Adrenal gland (tissue), 12 donors: Measurements from ENCODE around the gene REXO1. TPM values are rescaled to one million over a fixed set of nuclear protein-coding genes. Genes with fewer than 3 reads are reported as not detected.
A peak's percentile ranks its signal among the peaks of the same experiment; 100 is the strongest.

Source experiments
- DNase-seq, 7 donors: peaks; one replicate each; pipeline ENCODE4 v3.0.0-alpha.2; 2019 to 2020
- H3K27ac ChIP-seq, 5 donors: fragments of 200-600 bp; sonication (generic) in 4 of 5; 1 replicate in 3 of 5; 2 replicates in 2 of 5; pipeline versions ENCODE4 v1.5.1 to v1.8.0; 2016 to 2020; ENCODE audit warnings: mild to moderate bottlenecking in 1 of 5
- H3K27me3 ChIP-seq: fragments of 200-600 bp; 2 replicates; pipeline ENCODE4 v1.8.0; 2021
- H3K36me3 ChIP-seq, 2 donors: fragments of 200-600 bp; replicated peaks in 1 of 2; 1 replicate in 1 of 2; 2 replicates in 1 of 2; pipeline versions ENCODE4 v1.5.1 to v1.8.0; 2018 to 2022
- H3K4me1 ChIP-seq, 2 donors: fragments of 200-600 bp; replicated peaks in 1 of 2; 1 replicate in 1 of 2; 2 replicates in 1 of 2; pipeline versions ENCODE4 v1.5.1 to v1.8.0; 2018 to 2021
- H3K4me3 ChIP-seq, 4 donors: fragments of 200-600 bp; sonication (generic) in 3 of 4; one replicate each; pipeline ENCODE4 v1.5.1; 2016 to 2018
- H3K9me3 ChIP-seq, 3 donors: fragments of 200-600 bp; sonication (generic) in 1 of 3; replicated peaks in 1 of 3; 1 replicate in 2 of 3; 2 replicates in 1 of 3; pipeline versions ENCODE4 v1.5.1 to v1.8.0; 2016 to 2021
- POLR2A ChIP-seq, 2 donors: fragments of 450-650 bp; IDR thresholded peaks; one replicate each; pipeline ENCODE4 v1.6.1; 2017; ENCODE audit warnings: antibody characterized with exemption in 2 of 2, mild to moderate bottlenecking in 2 of 2, moderate library complexity in 1 of 2
- WGBS, 4 donors: extraction: QIAGEN DNeasy Blood & Tissue Kit in 2 of 4; methylation state at CpG; one replicate each; pipeline versions ENCODE4 v1.1.5 to v1.1.7; 2013 to 2017; 5-methylcytosine and 5-hydroxymethylcytosine counted together
- intact Hi-C, 2 donors: fragments of 100-400 bp; cut with DNase I; formaldehyde crosslinking; loops; one replicate each; pipeline versions ENCODE4 v1.14.1 to v1.15.0; 2022 to 2023
- microRNA counts, 2 donors: library from miRNA; unstranded; fragments of <30 nt; microRNA quantifications; one replicate each; lab custom pipeline; 2016
- microRNA-seq, 3 donors: library from miRNA; unstranded; fragments of <30 nt; microRNA quantifications; one replicate each; pipeline ENCODE4, GENCODE V29; 2017 to 2020
- polyA plus RNA-seq, 3 donors: library from polyadenylated mRNA; stranded (reverse); fragments of 200-250 nt in 2 of 3; fragments of 350-450 nt in 1 of 3; fragmentation: Illumina TruSeq in 1 of 3; extraction: RNeasy Lipid Tissue Mini Kit (QIAGEN cat#74804) in 1 of 3; gene quantifications; one replicate each; pipeline ENCODE4 v1.2.3, GENCODE V29; 2013 to 2014
- total RNA-seq, 9 donors: library from RNA; depleted of rRNA in 4 of 9; stranded (reverse); fragments of >200 nt in 4 of 9; fragments of 120-200 nt in 1 of 9; fragmentation: NEBNext Ultra II Directional in 1 of 9; extraction: Animal tissue kit (Norgen Biotek cat#: 25700) in 1 of 9; gene quantifications; one replicate each; pipeline versions ENCODE4 v1.1.0 to v1.2.4, GENCODE V29; 2013 to 2023
- TF ChIP-seq, protein P1 (sequence below), 6 experiments: fragments of 450-650 bp in 4 of 6; fragments of 200-600 bp in 2 of 6; sonication (generic) in 1 of 6; IDR thresholded peaks; 1 replicate in 5 of 6; 2 replicates in 1 of 6; pipeline versions ENCODE4 v1.5.1 to v1.8.0; 2016 to 2021; ENCODE audit warnings: antibody characterized with exemption in 6 of 6, mild to moderate bottlenecking in 2 of 6, moderate library complexity in 1 of 6
- donor health status: healthy with polysubstance abuse.
- donor health status: Bipolar disorder and iron deficiency.
- donor health status: DM: yes; HTN: yes; CAD: no.
- donor health status: DM: no; HTN: no; CAD: no.
- donor health status: DM: no; HTN: no; CAD: no.
- donor health status: DM: yes; HTN: yes; CAD: no.

REXO1 gene
- total and polyA plus RNA-seq, 12 donors = 9.3 to 155 (median 44.5) TPM

DNA sequence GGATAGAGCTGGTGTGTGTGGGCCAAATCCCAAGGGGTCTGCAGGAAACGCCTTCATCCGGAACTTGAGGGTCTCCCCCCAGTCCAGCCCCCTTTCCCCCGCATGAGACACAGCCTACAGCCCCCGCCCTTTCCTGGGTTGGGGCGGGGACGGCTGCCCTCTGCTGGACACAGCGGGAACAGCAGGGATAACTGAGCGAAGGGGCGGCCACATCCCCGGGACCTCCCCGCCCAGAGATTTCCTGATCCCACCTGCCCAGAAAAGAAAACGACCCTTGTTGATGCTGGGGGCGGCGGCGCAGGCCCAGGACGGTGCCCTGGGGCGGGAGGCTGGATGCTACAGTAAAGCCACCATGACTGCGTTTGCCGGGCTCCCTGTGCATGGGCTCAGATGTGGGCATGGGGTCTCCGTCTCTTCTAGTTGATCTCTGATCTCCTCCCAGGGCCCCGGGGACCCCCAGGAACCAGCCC, 80.8 kb downstream of the REXO1 start:
- intact Hi-C loops = loop anchor here (5.0 kb wide), 2 partner anchors 95 to 220 kb away; no protein-coding TSS in a partner anchor
- Histone ChIP-seq H3K4me1 (no peaks in the 10 kb centered on the region), H3K27ac (no peak overlapping the region), H3K9me3 (no peaks in the 10 kb centered on the region), H3K27me3 (peaks cover 69% of the 10 kb centered on the region), H3K4me3 (no peak overlapping the region), H3K36me3 (no peaks in the 10 kb centered on the region)
- peak in 5 of 7 donors; percentile 28 to 56 (median 45) for DNase-seq
- TF ChIP-seq, protein P1, sequence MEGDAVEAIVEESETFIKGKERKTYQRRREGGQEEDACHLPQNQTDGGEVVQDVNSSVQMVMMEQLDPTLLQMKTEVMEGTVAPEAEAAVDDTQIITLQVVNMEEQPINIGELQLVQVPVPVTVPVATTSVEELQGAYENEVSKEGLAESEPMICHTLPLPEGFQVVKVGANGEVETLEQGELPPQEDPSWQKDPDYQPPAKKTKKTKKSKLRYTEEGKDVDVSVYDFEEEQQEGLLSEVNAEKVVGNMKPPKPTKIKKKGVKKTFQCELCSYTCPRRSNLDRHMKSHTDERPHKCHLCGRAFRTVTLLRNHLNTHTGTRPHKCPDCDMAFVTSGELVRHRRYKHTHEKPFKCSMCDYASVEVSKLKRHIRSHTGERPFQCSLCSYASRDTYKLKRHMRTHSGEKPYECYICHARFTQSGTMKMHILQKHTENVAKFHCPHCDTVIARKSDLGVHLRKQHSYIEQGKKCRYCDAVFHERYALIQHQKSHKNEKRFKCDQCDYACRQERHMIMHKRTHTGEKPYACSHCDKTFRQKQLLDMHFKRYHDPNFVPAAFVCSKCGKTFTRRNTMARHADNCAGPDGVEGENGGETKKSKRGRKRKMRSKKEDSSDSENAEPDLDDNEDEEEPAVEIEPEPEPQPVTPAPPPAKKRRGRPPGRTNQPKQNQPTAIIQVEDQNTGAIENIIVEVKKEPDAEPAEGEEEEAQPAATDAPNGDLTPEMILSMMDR (IDR thresholded peaks at IDR 0.05) = peak; percentile 75 to 98 (median 90)
- TF ChIP-seq POLR2A (IDR thresholded peaks at IDR 0.05) = no peak
- WGBS, 4 donors = 2 to 40% (median 8%) methylated on average over 3 to 21 of the region's 21 CpGs

DNA sequence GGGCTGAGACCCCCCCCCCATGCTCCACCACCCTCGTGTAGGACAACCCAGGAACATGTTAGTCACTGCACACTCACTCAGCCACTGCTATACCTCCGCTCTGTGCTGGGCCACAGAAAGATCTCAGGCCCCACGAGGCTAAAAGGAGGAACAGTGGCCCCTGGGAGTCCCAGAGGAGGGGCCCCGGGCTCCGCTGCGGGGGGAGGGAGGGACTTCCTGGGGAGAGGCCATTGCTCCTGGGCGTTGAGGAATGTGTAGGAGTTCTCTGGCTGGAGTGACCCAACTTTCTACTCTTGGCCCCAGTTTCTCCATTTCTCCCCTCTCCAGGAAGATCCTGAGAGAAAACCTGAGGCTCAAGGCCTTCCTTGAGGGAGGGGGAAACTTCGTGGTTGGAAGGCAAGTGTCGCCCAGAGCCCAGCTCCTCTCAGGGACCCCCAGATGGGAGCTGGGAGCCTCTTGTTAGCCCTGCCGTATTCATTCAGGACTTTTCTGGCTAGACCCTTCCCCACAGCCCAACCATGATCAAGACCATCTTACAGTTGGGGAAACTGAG, 81.4 kb downstream of the REXO1 start:
- H3K27me3 ChIP-seq = peaks cover 75% of the 10 kb centered on the region
- H3K36me3 ChIP-seq = no peaks in the 10 kb centered on the region
- H3K9me3 ChIP-seq = no peaks in the 10 kb centered on the region
- no peak for TF ChIP-seq POLR2A (IDR thresholded peaks at IDR 0.05)
- no peak for DNase-seq
- H3K27ac ChIP-seq = no peak overlapping the region
- intact Hi-C loops = loop anchor here (5.0 kb wide), 2 partner anchors 95 to 220 kb away; no protein-coding TSS in a partner anchor
- H3K4me1 ChIP-seq = no peaks in the 10 kb centered on the region
- WGBS, 4 donors = 15 to 18% (median 16%) methylated on average over 8 to 10 of the region's 10 CpGs; no CpG with 5 or more reads in 1 of the 4 donors
- no peak overlapping the region for H3K4me3 ChIP-seq

DNA sequence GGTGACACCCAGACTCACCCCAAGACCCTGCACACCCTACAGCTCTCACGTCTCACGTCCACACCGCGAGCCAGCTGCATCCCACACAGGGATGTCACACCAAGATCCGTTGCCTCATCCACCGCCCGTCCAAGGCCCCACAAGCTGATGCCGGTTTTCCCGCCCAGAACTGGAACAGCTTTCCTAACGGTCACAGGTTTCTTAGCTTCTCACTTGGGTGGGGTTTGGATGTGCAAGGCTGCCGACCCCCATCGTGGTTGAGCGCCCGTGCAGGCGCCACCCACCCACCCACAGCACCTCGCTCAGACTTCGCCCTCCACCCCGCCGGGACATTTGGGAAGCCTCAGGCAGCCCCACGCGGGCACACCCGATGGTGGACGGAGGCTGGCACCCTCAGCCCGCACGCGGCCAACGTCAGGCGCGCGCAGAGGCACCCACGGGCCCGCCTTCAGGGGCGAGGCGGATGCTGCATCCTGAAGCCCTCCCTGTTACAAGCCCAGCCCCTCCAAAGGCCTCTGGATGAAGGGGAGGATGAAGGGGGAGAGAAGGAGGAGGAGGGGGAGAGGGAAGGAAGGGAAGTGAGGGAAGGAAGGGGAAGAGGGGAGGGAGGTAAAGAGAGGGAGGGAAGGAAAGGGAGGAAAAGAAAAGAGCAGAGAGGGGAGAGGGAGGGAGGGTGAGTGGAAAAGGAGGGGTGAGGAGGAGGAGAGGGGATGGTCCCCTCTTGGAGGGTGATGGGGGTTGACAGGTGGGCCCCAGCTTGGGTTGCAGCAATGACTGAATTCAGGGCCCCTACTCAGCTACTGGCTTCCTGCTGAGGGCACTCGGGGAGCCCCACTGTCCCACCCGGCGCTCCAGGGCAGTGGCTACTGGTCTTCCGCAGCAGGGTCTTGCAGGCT, 82.1 kb downstream of the REXO1 start:
- peaks cover 81% of the 10 kb centered on the region for H3K27me3 ChIP-seq
- intact Hi-C loops = loop anchor here (5.0 kb wide), 2 partner anchors 94 to 219 kb away; no protein-coding TSS in a partner anchor
- no peak overlapping the region for H3K27ac ChIP-seq
- H3K36me3 ChIP-seq = no peaks in the 10 kb centered on the region
- TF ChIP-seq, protein P1 (IDR thresholded peaks at IDR 0.05) = no peak
- TF ChIP-seq POLR2A (IDR thresholded peaks at IDR 0.05) = no peak
- H3K4me3 ChIP-seq = no peak overlapping the region
- 5 to 10% (median 7%) methylated on average over 18 to 38 of the region's 38 CpGs for WGBS, 4 donors
- H3K9me3 ChIP-seq = no peaks in the 10 kb centered on the region
- no peaks in the 10 kb centered on the region for H3K4me1 ChIP-seq
- DNase-seq = no peak

MicroRNAs encoded within 50 kb of the gene (microRNA counts, 767-probe panel; counts per million panel counts)
- 0 counts per million in 2 donors for microRNA hsa-miR-1909-3p (lab: Ali Mortazavi, UCI)

Small RNA genes lying within 50 kb of the gene (microRNA-seq; reads per million reads assigned to microRNA genes)
- gene MIR1909 = 1.8 to 15.4 (median 4.6) reads per million in 3 donors

Other genes with a start within 250 kb of the REXO1 start
- 100 to 1,000 TPM in 6 of 9 donors, 10 to 100 TPM in 3; 47.1 to 336 (median 267) TPM for gene UQCR11, start 243.0 kb downstream of the REXO1 start, total RNA-seq
- gene UQCR11, start 243.0 kb downstream of the REXO1 start, polyA plus RNA-seq = 100 to 1,000 TPM in 1 of 3 donors, 10 to 100 TPM in 2; 91.7 to 122 (median 96.9) TPM
- 10 to 100 TPM; 15.7 to 96.0 (median 39.9) TPM for gene TCF3, start 195.9 kb downstream of the REXO1 start, total RNA-seq
- gene TCF3, start 195.9 kb downstream of the REXO1 start, polyA plus RNA-seq = 10 to 100 TPM in 2 of 3 donors, 1 to 10 TPM in 1; 8.5 to 45.1 (median 44.2) TPM
- not detected for gene ONECUT3, start 95.0 kb downstream of the REXO1 start, total RNA-seq
- gene ONECUT3, start 95.0 kb downstream of the REXO1 start, polyA plus RNA-seq = under 1 TPM in 1 of 3 donors, not detected in 2; under 0.01 TPM
- 10 to 100 TPM in 2 of 9 donors, 1 to 10 TPM in 6, under 1 TPM in 1; 0.26 to 15.1 (median 4.9) TPM for gene ATP8B3, start 36.2 kb downstream of the REXO1 start, total RNA-seq
- gene ATP8B3, start 36.2 kb downstream of the REXO1 start, polyA plus RNA-seq = 1 to 10 TPM; 2.0 to 9.2 (median 3.9) TPM
- 10 to 100 TPM in 7 of 9 donors, 1 to 10 TPM in 2; 4.2 to 28.1 (median 16.3) TPM for gene KLF16, start 15.1 kb upstream of the REXO1 start, total RNA-seq
- gene KLF16, start 15.1 kb upstream of the REXO1 start, polyA plus RNA-seq = 10 to 100 TPM in 1 of 3 donors, 1 to 10 TPM in 2; 2.0 to 12.9 (median 6.9) TPM
- gene ABHD17A, start 37.0 kb upstream of the REXO1 start, total RNA-seq = 100 to 1,000 TPM in 4 of 9 donors, 10 to 100 TPM in 5; 51.8 to 145 (median 93.3) TPM
- 100 to 1,000 TPM in 2 of 3 donors, 1 to 10 TPM in 1; 2.5 to 235 (median 195) TPM for gene ABHD17A, start 37.0 kb upstream of the REXO1 start, polyA plus RNA-seq
- 10 to 100 TPM in 3 of 9 donors, 1 to 10 TPM in 6; 1.7 to 29.6 (median 9.0) TPM for gene ADAT3, start 56.9 kb upstream of the REXO1 start, total RNA-seq
- 1 to 10 TPM in 2 of 3 donors, not detected in 1; 8.1 to 8.3 TPM for gene ADAT3, start 56.9 kb upstream of the REXO1 start, polyA plus RNA-seq
- 100 to 1,000 TPM in 3 of 9 donors, 10 to 100 TPM in 6; 17.7 to 192 (median 74.7) TPM for gene SCAMP4, start 56.9 kb upstream of the REXO1 start, total RNA-seq
- gene SCAMP4, start 56.9 kb upstream of the REXO1 start, polyA plus RNA-seq = 10 to 100 TPM; 13.5 to 43.8 (median 22.7) TPM
- 10 to 100 TPM; 43.3 to 83.4 (median 71.2) TPM for gene CSNK1G2, start 92.7 kb upstream of the REXO1 start, total RNA-seq
- 100 to 1,000 TPM in 2 of 3 donors, 10 to 100 TPM in 1; 30.0 to 120 (median 100) TPM for gene CSNK1G2, start 92.7 kb upstream of the REXO1 start, polyA plus RNA-seq
- 100 to 1,000 TPM in 1 of 9 donors, 10 to 100 TPM in 8; 25.6 to 122 (median 81.7) TPM for gene BTBD2, start 167.2 kb upstream of the REXO1 start, total RNA-seq
- 10 to 100 TPM; 11.8 to 87.5 (median 57.7) TPM for gene BTBD2, start 167.2 kb upstream of the REXO1 start, polyA plus RNA-seq
- 100 to 1,000 TPM in 8 of 9 donors, 10 to 100 TPM in 1; 25.5 to 440 (median 171) TPM for gene MKNK2, start 202.8 kb upstream of the REXO1 start, total RNA-seq
- 100 to 1,000 TPM in 2 of 3 donors, 10 to 100 TPM in 1; 30.4 to 238 (median 140) TPM for gene MKNK2, start 202.8 kb upstream of the REXO1 start, polyA plus RNA-seq
- gene MOB3A, start 247.8 kb upstream of the REXO1 start, total RNA-seq = 10 to 100 TPM in 8 of 9 donors, 1 to 10 TPM in 1; 5.5 to 54.0 (median 45.0) TPM
- gene MOB3A, start 247.8 kb upstream of the REXO1 start, polyA plus RNA-seq = 10 to 100 TPM; 13.6 to 22.4 (median 16.0) TPM
- gene IZUMO4, start 248.4 kb upstream of the REXO1 start, total RNA-seq = 1 to 10 TPM in 7 of 9 donors, under 1 TPM in 2; 0.69 to 8.7 (median 2.3) TPM
- 10 to 100 TPM in 2 of 3 donors, 1 to 10 TPM in 1; 2.6 to 24.6 (median 17.4) TPM for gene IZUMO4, start 248.4 kb upstream of the REXO1 start, polyA plus RNA-seq